CD4-positive, alpha-beta T cell treated with Interferon alpha-2 for 1 hour (primary cell): ENCODE data around the gene UQCC3.
A peak's percentile ranks its signal among the peaks of the same experiment; 100 is the strongest.
"Not testable (repeated sequence)": the region's sequence is repeated elsewhere in the genome, so short reads cannot be mapped to it uniquely, and the experiment has no call there.

Experiments
- DNase-seq, 2 donors: peaks; one replicate each; pipeline ENCODE4 v3.0.0-alpha.2; 2020 to 2022

Gene UQCC3

DNA sequence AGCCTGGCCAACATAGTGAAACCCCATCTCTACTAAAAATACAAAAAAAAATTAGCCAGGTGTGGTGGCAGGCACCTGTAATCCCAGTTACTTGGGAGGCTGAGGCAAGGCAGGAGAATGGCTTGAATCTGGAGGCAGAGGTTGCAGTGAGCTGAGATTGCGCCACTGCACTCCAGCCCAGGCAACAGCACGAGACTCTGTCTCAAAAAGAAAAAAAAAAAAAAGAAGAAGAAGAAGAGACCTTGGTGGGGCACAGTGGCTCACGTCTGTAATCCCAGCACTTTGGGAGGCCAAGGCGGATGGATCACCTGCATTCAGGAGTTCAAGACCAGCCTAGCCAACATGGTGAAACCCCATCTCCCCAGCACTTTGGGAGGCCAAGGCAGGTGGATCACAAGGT is 32.4 kb downstream of the UQCC3 start:
- not testable (repeated sequence) for DNase-seq

- no peak for DNase-seq
These were observed 33.9 kb downstream of the UQCC3 start for GRCh38 chr11:62705413-62705812.

DNA sequence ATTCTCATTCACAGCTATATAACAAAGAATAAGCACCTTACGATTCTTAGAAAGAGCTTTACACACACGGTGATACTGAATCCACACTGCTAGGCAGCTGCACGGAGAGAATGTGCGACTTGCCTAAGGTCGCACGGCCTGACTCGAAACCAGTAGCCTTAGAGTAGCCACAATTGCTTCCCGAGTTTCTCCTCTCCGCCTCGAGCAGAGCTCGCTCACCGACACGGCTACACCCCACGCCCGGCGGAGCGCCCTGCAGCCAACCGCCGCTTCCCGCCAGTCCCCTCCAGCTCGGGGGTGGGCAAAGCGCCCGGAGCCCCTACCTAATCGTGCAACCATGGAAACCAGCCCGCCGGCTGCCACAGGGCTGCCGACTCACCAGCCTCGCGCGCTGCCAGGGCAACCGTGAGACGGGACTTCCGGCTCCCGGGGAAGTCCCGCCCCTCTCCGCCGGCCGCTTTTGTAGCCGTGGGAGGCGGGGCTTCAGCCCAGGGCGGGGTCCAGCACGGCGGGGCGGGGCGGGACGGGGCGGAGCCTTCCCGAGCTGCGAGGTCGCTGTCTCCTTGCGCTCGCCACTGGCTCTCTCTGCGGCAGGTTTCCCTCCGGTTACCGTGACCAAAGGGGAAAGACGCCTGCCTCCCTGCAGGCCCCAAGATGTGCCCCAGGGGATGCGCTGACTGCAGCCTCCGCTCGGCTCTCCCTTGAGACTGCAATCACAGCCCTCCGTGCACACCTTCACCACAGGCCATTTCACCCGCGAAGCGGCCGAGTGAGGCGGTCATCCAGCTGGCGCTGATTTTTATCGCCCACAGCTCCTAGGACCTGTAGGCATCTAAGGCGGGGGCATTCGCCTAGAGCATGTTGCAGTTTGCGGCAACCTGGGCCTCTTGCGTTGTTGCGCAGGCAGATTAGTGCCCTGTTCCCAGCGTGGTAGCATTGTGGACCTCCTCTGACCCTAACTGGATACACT is 34.7 kb downstream of the UQCC3 start:
- DNase-seq: peak; percentile 93 to 95

DNA sequence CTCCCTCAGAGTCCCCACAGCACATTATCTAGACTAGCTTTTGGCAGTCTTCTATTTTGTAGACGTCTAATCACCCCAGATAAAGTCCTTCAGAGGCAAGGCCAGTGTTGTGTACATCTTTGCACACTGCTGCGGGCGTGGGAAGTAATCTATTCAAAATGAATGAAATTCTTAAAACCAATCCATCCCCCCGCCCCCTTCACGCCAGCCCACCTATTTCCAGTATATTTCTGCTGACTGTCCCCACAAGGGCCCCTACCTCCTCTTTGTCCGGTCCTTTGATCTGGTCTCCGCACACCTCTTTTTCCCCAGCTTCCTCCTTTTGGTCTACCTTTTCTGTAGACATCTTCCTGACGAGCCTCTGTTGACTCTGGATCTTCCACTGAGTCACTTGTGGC is 35.4 kb downstream of the UQCC3 start:
- DNase-seq: no peak

DNA sequence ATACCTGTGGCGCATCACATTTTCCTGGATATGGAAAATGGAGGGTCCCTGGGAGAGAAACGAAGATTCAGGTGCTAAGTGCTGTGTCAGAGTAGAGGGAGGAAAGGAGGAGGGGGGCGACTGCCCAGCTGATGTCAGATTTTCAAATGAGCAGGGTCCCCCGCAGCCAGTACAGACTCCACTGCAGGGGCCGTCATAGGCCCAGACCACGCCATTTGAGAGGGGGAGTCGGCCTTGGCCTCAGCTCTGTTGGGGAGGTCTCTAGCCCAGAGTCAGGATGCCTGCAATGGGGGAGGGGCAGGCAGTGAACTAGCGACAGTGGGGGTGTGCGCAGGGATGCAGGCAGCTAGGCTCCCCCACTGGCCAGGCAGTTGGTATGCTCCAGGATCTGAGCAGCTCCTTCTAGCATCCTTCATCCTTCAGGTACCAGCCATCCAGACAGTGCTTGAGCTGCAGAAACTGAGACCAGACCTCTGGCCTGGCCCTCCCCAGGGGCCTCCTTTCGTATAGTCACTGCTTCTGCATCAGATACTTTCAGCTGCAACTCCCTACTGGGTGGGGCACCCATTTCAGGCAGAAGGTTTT is 35.9 kb downstream of the UQCC3 start, which contains the start of the genes BSCL2 and GNG3:
Gene BSCL2, minus strand, starts transcription at position 148 of the 585 bp plus-strand sequence. CDS start 229 bp downstream, outside the sequence.
Gene GNG3, plus strand, starts transcription at position 400 of the 585 bp plus-strand sequence. CDS start 620 bp downstream, outside the sequence.
- DNase-seq: no peak

DNA sequence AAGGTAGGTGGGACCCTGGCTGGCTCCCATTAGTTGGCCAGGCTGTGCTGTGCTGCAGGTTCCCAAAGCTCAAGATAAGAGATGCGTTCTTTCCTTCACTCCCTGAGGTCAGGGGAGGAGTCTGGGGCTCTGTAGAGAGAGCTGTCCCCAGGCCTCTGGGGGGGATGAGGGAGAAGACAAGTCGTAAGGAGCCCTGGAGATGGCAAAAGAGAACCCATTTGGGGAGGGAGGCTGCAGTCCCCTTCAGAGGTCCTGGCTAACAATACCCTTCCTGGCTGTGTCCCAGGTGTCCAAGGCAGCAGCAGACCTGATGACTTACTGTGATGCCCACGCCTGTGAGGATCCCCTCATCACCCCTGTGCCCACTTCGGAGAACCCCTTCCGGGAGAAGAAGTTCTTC is 36.9 kb downstream of the UQCC3 start:
- DNase-seq: no peak

- peak; percentile 38 to 59 for DNase-seq
These were observed 37.3 kb downstream of the UQCC3 start for GRCh38 chr11:62708793-62709192.

DNA sequence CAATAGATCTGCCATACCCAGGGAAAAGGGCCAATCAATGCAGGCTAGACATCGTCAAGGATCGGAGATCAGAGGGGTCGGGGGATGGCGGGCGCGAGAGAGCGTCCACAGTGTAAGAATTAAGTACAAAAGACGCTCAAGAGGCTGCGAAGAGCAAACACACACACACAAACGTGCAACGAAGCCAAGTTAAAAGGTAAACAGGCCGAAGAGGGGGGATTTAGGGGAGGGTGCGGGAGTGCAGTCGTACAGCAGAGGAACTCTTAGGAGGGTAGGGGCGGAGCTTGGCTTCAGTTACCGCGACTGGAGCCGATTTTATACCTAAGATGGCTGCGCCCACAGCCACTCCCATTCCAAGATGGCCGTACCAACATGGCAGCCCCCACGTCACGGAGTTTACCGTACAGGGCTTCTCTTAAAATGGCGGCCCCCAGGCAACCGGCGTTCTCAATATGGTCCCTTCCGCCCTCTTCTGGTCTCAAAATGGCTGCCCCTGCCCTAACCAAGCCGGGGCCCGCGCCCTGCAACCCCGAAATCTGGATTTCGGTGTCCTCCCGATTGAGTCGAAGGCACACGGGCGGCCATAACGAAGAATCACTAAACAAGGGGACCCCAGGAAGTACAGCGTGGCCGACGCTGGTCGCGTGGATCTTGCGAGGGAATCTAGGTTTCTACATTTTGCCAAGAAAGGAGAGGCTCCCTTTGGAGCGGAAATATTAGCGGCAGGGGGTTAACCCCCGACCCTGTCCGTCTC is 38.0 kb downstream of the UQCC3 start:
- peak; percentile 98 to 99 for DNase-seq

DNA sequence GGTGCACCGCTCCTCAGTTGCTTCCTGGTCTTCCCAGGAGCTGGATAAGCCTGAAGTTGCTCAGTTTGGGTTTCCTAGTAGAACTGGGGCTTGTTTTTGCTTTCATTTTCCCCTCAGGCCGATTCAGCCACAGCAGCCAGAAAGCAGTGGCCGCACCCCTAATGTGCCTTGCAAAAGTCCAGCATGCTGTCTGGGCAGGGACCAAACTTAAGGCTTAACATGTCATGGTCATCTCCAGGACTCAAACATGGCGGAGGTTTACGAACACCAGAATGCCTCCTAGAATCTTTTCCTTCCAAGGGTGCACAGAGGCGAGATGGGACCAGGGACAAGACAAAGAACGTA is 38.5 kb downstream of the UQCC3 start:
- no peak for DNase-seq

DNA sequence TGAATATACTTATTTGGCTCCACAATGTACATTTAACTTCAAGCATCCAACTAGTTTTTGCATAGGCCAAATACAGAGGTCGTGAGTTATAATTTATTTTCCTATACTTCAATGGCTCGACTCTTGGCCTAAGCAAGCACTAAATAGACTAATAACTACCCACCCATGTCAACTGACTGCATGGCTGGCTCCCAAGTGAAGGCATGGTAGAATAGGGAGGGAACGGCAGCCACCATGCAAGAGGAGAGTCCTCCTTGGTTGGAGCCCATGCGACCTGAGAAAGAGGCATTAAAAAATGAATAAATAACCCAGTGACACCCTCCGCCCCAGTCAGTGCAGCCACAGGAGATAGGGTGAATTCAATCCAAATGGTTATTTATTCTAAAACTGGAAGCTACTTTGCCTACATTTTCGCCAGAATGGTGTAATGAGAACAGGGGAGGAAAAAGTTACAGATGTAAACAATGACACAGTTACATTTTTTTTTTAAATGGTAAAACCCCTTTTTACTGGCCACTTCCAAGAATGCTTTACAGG is 40.9 kb downstream of the UQCC3 start:
- DNase-seq: no peak

GRCh38 chr11:62712861-62713260 is 41.4 kb downstream of the UQCC3 start:
- DNase-seq: no peak

- DNase-seq: no peak
These were observed 41.9 kb downstream of the UQCC3 start for GRCh38 chr11:62713343-62713742.

- no peak for DNase-seq
These were observed 44.0 kb downstream of the UQCC3 start for GRCh38 chr11:62715150-62716130.

- no peak for DNase-seq
These were observed 44.7 kb downstream of the UQCC3 start for GRCh38 chr11:62716206-62716605.

- DNase-seq: no peak
These were observed 45.3 kb downstream of the UQCC3 start for GRCh38 chr11:62716816-62717215.

DNA sequence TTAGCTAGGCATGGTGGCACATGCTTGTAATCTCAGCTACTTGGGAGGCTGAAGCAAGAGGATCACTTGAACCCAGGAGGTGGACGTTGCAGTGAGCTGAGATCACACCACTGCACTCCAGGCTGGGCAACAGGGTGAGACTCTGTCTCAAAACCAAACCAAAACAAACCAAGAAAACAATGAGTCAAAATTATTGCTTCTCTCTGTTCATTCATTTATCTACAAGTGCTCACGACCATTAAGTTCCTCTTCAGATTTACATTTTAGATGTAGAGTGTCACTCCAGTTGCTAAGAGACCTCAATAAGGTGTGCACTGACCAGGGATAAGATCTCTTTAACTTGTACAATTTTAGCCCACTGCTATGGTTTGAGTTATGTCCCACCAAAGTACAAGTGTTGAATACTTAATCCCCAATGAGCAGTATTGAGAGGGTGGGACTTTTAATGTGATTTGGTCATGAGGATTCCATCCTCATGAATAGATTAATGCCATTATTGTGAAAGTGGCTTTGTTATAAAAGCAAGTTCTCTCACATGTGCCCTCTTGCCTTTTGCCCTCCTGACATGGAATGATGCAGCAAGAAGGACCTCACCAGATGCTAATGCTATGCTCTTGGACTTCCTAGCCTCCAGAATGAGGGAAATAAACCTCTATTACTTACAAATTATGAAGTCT is 48.0 kb downstream of the UQCC3 start:
- no peak for DNase-seq

GRCh38 chr11:62721994-62722393 is 50.5 kb downstream of the UQCC3 start:
- no peak for DNase-seq
